GM18873 (cell line): ENCODE results near the gene RASL11A.
"Not testable (repeated sequence)": the region's sequence is repeated elsewhere in the genome, so short reads cannot be mapped to it uniquely, and the experiment has no call there.

ENCODE experiments used
- ATAC-seq: cut with Tn5 transposase; IDR thresholded peaks from one replicate; pipeline ENCODE4 v1.9.1; 2021; ENCODE audit warnings: mild to moderate bottlenecking, moderate library complexity, moderate number of reproducible peaks; ENCODE audit not compliant: unreplicated experiment, low FRiP score

The RASL11A gene

GRCh38 chr13:27270594-27271520, at the start of gene RASL11A:
Gene RASL11A (plus strand): TSS chr13:27270830. CDS start chr13:27270945, 115 bp downstream.
- ATAC-seq = peak; percentile 52

- ATAC-seq = not testable (repeated sequence)
Observed at GRCh38 chr13:27222100-27222499, 48.5 kb upstream of the RASL11A start.

- ATAC-seq = no peak
Observed at GRCh38 chr13:27226991-27227390, 43.6 kb upstream of the RASL11A start.

GRCh38 chr13:27228131-27228530, 42.5 kb upstream of the RASL11A start:
- no peak for ATAC-seq

GRCh38 chr13:27229642-27230041, 41.0 kb upstream of the RASL11A start:
- ATAC-seq = no peak

- no peak for ATAC-seq
Observed at GRCh38 chr13:27233964-27234363, 36.7 kb upstream of the RASL11A start.

- ATAC-seq = no peak
Observed at GRCh38 chr13:27236478-27236877, 34.2 kb upstream of the RASL11A start.

GRCh38 chr13:27242702-27243101, 27.9 kb upstream of the RASL11A start:
- no peak for ATAC-seq

- ATAC-seq = no peak
Observed at GRCh38 chr13:27245610-27246009, 25.0 kb upstream of the RASL11A start.

GRCh38 chr13:27250833-27251165, 19.8 kb upstream of the RASL11A start:
- no peak for ATAC-seq

GRCh38 chr13:27251166-27252091, 19.2 kb upstream of the RASL11A start, which contains the start of gene RPL21:
Gene RPL21 (plus strand): TSS chr13:27251558. CDS start chr13:27253777, 2,219 bp downstream.
- peak; percentile 96 for ATAC-seq

GRCh38 chr13:27252467-27252866, 18.2 kb upstream of the RASL11A start:
- ATAC-seq = no peak

- no peak for ATAC-seq
Observed at GRCh38 chr13:27257233-27257568, 13.4 kb upstream of the RASL11A start.

GRCh38 chr13:27257648-27258253, 12.9 kb upstream of the RASL11A start:
- ATAC-seq = no peak

- ATAC-seq = no peak
Observed at GRCh38 chr13:27258637-27259386, 11.8 kb upstream of the RASL11A start.

- no peak for ATAC-seq
Observed at GRCh38 chr13:27259831-27260230, 10.8 kb upstream of the RASL11A start.

GRCh38 chr13:27261396-27261795, 9.2 kb upstream of the RASL11A start:
- no peak for ATAC-seq

GRCh38 chr13:27263438-27263837, 7.2 kb upstream of the RASL11A start:
- no peak for ATAC-seq

GRCh38 chr13:27264181-27264580, 6.4 kb upstream of the RASL11A start:
- ATAC-seq = no peak

- no peak for ATAC-seq
Observed at GRCh38 chr13:27264648-27265047, 6.0 kb upstream of the RASL11A start.
